ENCODE data around the gene CYB561.

CYB561 gene

GRCh38 chr17:63399316-63399715 is 46.8 kb downstream of the CYB561 start:
- no peaks in the 10 kb centered on the region for H3K9me3 ChIP-seq (ENCODE audit: insufficient read depth, low read depth, low read length)
- H3K27me3 ChIP-seq (ENCODE audit: insufficient read depth, low read length): no peaks in the 10 kb centered on the region
- H3K4me3 ChIP-seq (ENCODE audit: low read length): no peak overlapping the region
- 96% methylated on average over 3 of the region's 3 CpGs for WGBS
- H3K9ac ChIP-seq (ENCODE audit: low read depth, low read length): no peak overlapping the region
- H3K4me1 ChIP-seq (ENCODE audit: insufficient read depth, low read length): no peaks in the 10 kb centered on the region
- no peaks in the 10 kb centered on the region for H3K36me3 ChIP-seq (ENCODE audit: insufficient read depth, low read length)
- no peak overlapping the region for H3K27ac ChIP-seq (ENCODE audit: low read depth, low read length)

GRCh38 chr17:63398680-63399079 is 47.4 kb downstream of the CYB561 start:
- H3K4me1 ChIP-seq (ENCODE audit: insufficient read depth, low read length): no peaks in the 10 kb centered on the region
- H3K36me3 ChIP-seq (ENCODE audit: insufficient read depth, low read length): no peaks in the 10 kb centered on the region
- H3K27ac ChIP-seq (ENCODE audit: low read depth, low read length): no peak overlapping the region; the same call in 1 of the 2 replicates
- no peaks in the 10 kb centered on the region for H3K9me3 ChIP-seq (ENCODE audit: insufficient read depth, low read depth, low read length)
- no peak overlapping the region for H3K4me3 ChIP-seq (ENCODE audit: low read length)
- WGBS: 83% methylated on average over 4 of the region's 4 CpGs
- H3K27me3 ChIP-seq (ENCODE audit: insufficient read depth, low read length): no peaks in the 10 kb centered on the region
- H3K9ac ChIP-seq (ENCODE audit: low read depth, low read length): no peak overlapping the region

- no peaks in the 10 kb centered on the region for H3K36me3 ChIP-seq (ENCODE audit: insufficient read depth, low read length)
- H3K9me3 ChIP-seq (ENCODE audit: insufficient read depth, low read depth, low read length): no peaks in the 10 kb centered on the region
- H3K27me3 ChIP-seq (ENCODE audit: insufficient read depth, low read length): no peaks in the 10 kb centered on the region
- no peak overlapping the region for H3K27ac ChIP-seq (ENCODE audit: low read depth, low read length)
- WGBS: 93% methylated on average over 6 of the region's 6 CpGs
- no peak overlapping the region for H3K4me3 ChIP-seq (ENCODE audit: low read length)
- no peaks in the 10 kb centered on the region for H3K4me1 ChIP-seq (ENCODE audit: insufficient read depth, low read length)
- H3K9ac ChIP-seq (ENCODE audit: low read depth, low read length): no peak overlapping the region
Observed at GRCh38 chr17:63395075-63395805, 50.9 kb downstream of the CYB561 start.

DNA sequence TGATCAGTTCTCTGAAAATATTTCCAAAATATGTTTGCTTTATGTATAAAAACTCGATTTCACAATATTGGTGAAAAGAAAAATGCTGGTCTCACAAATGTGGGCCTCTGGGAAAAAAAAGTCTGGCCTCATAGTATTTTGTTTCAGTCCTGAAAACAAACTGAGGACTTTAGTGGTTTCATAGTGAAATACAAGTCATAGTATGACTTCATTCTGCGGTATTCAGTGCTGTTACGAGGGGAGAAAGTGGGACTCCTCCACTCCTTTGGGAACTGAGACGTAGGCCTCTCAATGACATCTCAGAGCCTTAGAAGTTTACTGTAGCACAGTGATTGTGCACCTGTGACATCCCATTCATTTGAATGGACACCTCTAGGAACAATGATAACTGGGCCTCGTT is 56.0 kb downstream of the CYB561 start:
- 94% methylated on average over 5 of the region's 5 CpGs for WGBS
- Histone ChIP-seq H3K36me3 (ENCODE audit: insufficient read depth, low read length) (no peaks in the 10 kb centered on the region), H3K27ac (ENCODE audit: low read depth, low read length) (no peak overlapping the region), H3K4me3 (ENCODE audit: low read length) (no peak overlapping the region), H3K9me3 (ENCODE audit: insufficient read depth, low read depth, low read length) (no peaks in the 10 kb centered on the region), H3K4me1 (ENCODE audit: insufficient read depth, low read length) (no peaks in the 10 kb centered on the region), H3K9ac (ENCODE audit: low read depth, low read length) (no peak overlapping the region), H3K27me3 (ENCODE audit: insufficient read depth, low read length) (no peaks in the 10 kb centered on the region)

GRCh38 chr17:63387656-63388340 is 58.3 kb downstream of the CYB561 start:
- WGBS: 91% methylated on average over 4 of the region's 4 CpGs
- Histone ChIP-seq H3K27me3 (ENCODE audit: insufficient read depth, low read length) (no peaks in the 10 kb centered on the region), H3K9me3 (ENCODE audit: insufficient read depth, low read depth, low read length) (no peaks in the 10 kb centered on the region), H3K4me3 (ENCODE audit: low read length) (no peak overlapping the region), H3K27ac (ENCODE audit: low read depth, low read length) (no peak overlapping the region), H3K36me3 (ENCODE audit: insufficient read depth, low read length) (no peaks in the 10 kb centered on the region), H3K4me1 (ENCODE audit: insufficient read depth, low read length) (no peaks in the 10 kb centered on the region), H3K9ac (ENCODE audit: low read depth, low read length) (no peak overlapping the region)

DNA sequence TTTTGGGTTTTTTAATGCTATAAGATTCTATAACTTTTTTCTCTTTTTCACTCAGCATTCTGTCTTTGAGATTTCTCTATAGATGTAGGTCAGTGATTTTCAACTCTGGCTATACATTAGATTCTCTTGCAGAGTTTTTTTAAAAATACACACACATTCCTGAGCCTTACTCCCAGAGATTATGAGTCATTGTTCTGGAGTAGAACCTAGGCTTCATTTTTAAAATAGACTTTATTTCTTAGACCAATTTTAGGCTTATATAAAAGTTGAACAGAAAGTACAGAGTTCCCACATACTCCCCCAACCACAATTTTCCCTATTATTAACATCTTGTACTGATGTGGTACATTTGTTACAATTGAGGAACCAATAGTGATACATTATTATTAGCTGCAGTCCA is 63.3 kb downstream of the CYB561 start:
- no peaks in the 10 kb centered on the region for H3K4me1 ChIP-seq (ENCODE audit: insufficient read depth, low read length)
- no peaks in the 10 kb centered on the region for H3K36me3 ChIP-seq (ENCODE audit: insufficient read depth, low read length)
- no peak overlapping the region for H3K4me3 ChIP-seq (ENCODE audit: low read length)
- H3K9ac ChIP-seq (ENCODE audit: low read depth, low read length): no peak overlapping the region
- H3K9me3 ChIP-seq (ENCODE audit: insufficient read depth, low read depth, low read length): peaks cover 3% of the 10 kb centered on the region; the same call in 1 of the 2 replicates
- H3K27me3 ChIP-seq (ENCODE audit: insufficient read depth, low read length): no peaks in the 10 kb centered on the region
- H3K27ac ChIP-seq (ENCODE audit: low read depth, low read length): no peak overlapping the region
